Vagina (tissue), 2 donors: ENCODE measurements around the gene CFAP61. TPM values are rescaled to one million over a fixed set of nuclear protein-coding genes. Genes with fewer than 3 reads are reported as not detected.

Source experiments
- DNase-seq, 2 donors: peaks; one replicate each; pipeline ENCODE4 v3.0.0-alpha.2; 2017; ENCODE audit errors: extremely low spot score in 2 of 2
- H3K27ac ChIP-seq: fragments of 200-600 bp; sonication (generic); one replicate; pipeline ENCODE4 v1.5.1; 2019
- H3K27me3 ChIP-seq: fragments of 200-600 bp; sonication (generic); one replicate; pipeline ENCODE4 v1.5.1; 2019
- H3K36me3 ChIP-seq, 2 donors: fragments of 200-600 bp; sonication (generic); one replicate each; pipeline ENCODE4 v1.5.1; 2017 to 2019
- H3K4me1 ChIP-seq: fragments of 200-600 bp; sonication (generic); one replicate; pipeline ENCODE4 v1.5.1; 2019
- H3K4me3 ChIP-seq, 2 donors: fragments of 200-600 bp; sonication (generic); 1 replicate in 1 of 2; 2 replicates in 1 of 2; pipeline ENCODE4 v1.5.1; 2016 to 2019
- H3K9me3 ChIP-seq: fragments of 200-600 bp; sonication (generic); one replicate; pipeline ENCODE4 v1.5.1; 2019
- CTCF ChIP-seq, 3 experiments: fragments of 450-650 bp in 2 of 3; fragments of 200-600 bp in 1 of 3; sonication (generic) in 1 of 3; IDR thresholded peaks; one replicate each; pipeline ENCODE4 v1.5.1; 2017 to 2019; ENCODE audit warnings: antibody characterized with exemption in 3 of 3, mild to moderate bottlenecking in 2 of 3, moderate library complexity in 2 of 3
- POLR2A ChIP-seq, 2 donors: fragments of 450-650 bp; IDR thresholded peaks; one replicate each; pipeline ENCODE4 v1.6.1; 2017; ENCODE audit warnings: antibody characterized with exemption in 2 of 2, mild to moderate bottlenecking in 2 of 2, moderate library complexity in 2 of 2
- POLR2AphosphoS5 ChIP-seq, 2 donors: sonication (generic); formaldehyde crosslinking; IDR thresholded peaks; one replicate each; pipeline ENCODE4 v1.9.0; 2017; ENCODE audit warnings: antibody characterized with exemption in 2 of 2, mild to moderate bottlenecking in 2 of 2, low read depth in 1 of 2; ENCODE audit not compliant: insufficient read depth in 1 of 2
- intact Hi-C: fragments of 100-400 bp; cut with DNase I; formaldehyde crosslinking; loops from one replicate; pipeline ENCODE4 v1.15.1; 2023
- total RNA-seq: library from RNA; depleted of rRNA; stranded (reverse); fragments of >200 nt; gene quantifications from one replicate; pipeline ENCODE4 v1.2.3, GENCODE V29; 2016

Gene CFAP61
- total RNA-seq, 1 donor from 2014 or later: 1.5 TPM

- Histone ChIP-seq H3K4me1 (no peaks in the 10 kb centered on the region), H3K27ac (no peak overlapping the region), H3K36me3 (no peaks in the 10 kb centered on the region), H3K4me3 (no peak overlapping the region), H3K9me3 (no peaks in the 10 kb centered on the region), H3K27me3 (no peaks in the 10 kb centered on the region)
- DNase-seq: no peak
- TF ChIP-seq POLR2AphosphoS5 (IDR thresholded peaks at IDR 0.05; ENCODE audit: insufficient read depth in 1 of 2, low read depth in 1 of 2) (no peak), POLR2A (IDR thresholded peaks at IDR 0.05) (no peak), CTCF (IDR thresholded peaks at IDR 0.05) (no peak)
- intact Hi-C loops: no loop called here
Measured at GRCh38 chr20:20195021-20195705, 142.8 kb downstream of the CFAP61 start.

- Histone ChIP-seq H3K9me3 (no peaks in the 10 kb centered on the region), H3K27me3 (no peaks in the 10 kb centered on the region)
- no peak for DNase-seq
Measured at GRCh38 chr20:20196610-20197009, 144.3 kb downstream of the CFAP61 start.

GRCh38 chr20:20198011-20198410 lies 145.7 kb downstream of the CFAP61 start:
- Histone ChIP-seq H3K4me3 (no peak overlapping the region), H3K27ac (no peak overlapping the region), H3K4me1 (no peaks in the 10 kb centered on the region), H3K36me3 (no peaks in the 10 kb centered on the region), H3K9me3 (no peaks in the 10 kb centered on the region), H3K27me3 (no peaks in the 10 kb centered on the region)
- TF ChIP-seq POLR2A (IDR thresholded peaks at IDR 0.05) (no peak), POLR2AphosphoS5 (IDR thresholded peaks at IDR 0.05; ENCODE audit: insufficient read depth in 1 of 2, low read depth in 1 of 2) (no peak)
- intact Hi-C loops: no loop called here
- no peak for DNase-seq

More at GRCh38 chr20:20196610-20197009, 144.3 kb downstream of the CFAP61 start:
- no peak overlapping the region for H3K27ac ChIP-seq
- no peaks in the 10 kb centered on the region for H3K4me1 ChIP-seq
- intact Hi-C loops: no loop called here
- no peak overlapping the region for H3K4me3 ChIP-seq
- no peaks in the 10 kb centered on the region for H3K36me3 ChIP-seq
- no peak for TF ChIP-seq POLR2AphosphoS5 (IDR thresholded peaks at IDR 0.05; ENCODE audit: insufficient read depth in 1 of 2, low read depth in 1 of 2)
- no peak for TF ChIP-seq POLR2A (IDR thresholded peaks at IDR 0.05)
- TF ChIP-seq CTCF (IDR thresholded peaks at IDR 0.05): no peak

GRCh38 chr20:20199361-20200160 lies 147.2 kb downstream of the CFAP61 start:
- Histone ChIP-seq H3K4me3 (no peak overlapping the region), H3K27me3 (no peaks in the 10 kb centered on the region), H3K36me3 (no peaks in the 10 kb centered on the region), H3K27ac (no peak overlapping the region), H3K9me3 (no peaks in the 10 kb centered on the region), H3K4me1 (no peaks in the 10 kb centered on the region)
- TF ChIP-seq CTCF (IDR thresholded peaks at IDR 0.05): no peak
- TF ChIP-seq POLR2A (IDR thresholded peaks at IDR 0.05): no peak
- no peak for TF ChIP-seq POLR2AphosphoS5 (IDR thresholded peaks at IDR 0.05; ENCODE audit: insufficient read depth in 1 of 2, low read depth in 1 of 2)
- intact Hi-C loops: no loop called here
- DNase-seq: no peak

- Histone ChIP-seq H3K27me3 (no peaks in the 10 kb centered on the region), H3K36me3 (no peaks in the 10 kb centered on the region), H3K9me3 (no peaks in the 10 kb centered on the region), H3K4me3 (no peak overlapping the region), H3K4me1 (no peaks in the 10 kb centered on the region), H3K27ac (no peak overlapping the region)
- DNase-seq: no peak
- intact Hi-C loops: no loop called here
- TF ChIP-seq POLR2AphosphoS5 (IDR thresholded peaks at IDR 0.05; ENCODE audit: insufficient read depth in 1 of 2, low read depth in 1 of 2) (no peak), CTCF (IDR thresholded peaks at IDR 0.05) (no peak), POLR2A (IDR thresholded peaks at IDR 0.05) (no peak)
Measured at GRCh38 chr20:20201124-20201523, 148.8 kb downstream of the CFAP61 start.
